Right cardiac atrium (tissue), 5 donors: Measurements from ENCODE around the gene GADL1. TPM values are rescaled to one million over a fixed set of nuclear protein-coding genes. Genes with fewer than 3 reads are reported as not detected.
A peak's percentile ranks its signal among the peaks of the same experiment; 100 is the strongest.

Experiments
- ATAC-seq, 2 donors: fragments of 200-7000 bp; cut with Tn5 transposase; one replicate each; pipeline versions ENCODE4 v1.8.0 to v1.9.1; 2020; ENCODE audit warnings: moderate library complexity in 2 of 2, mild to moderate bottlenecking in 1 of 2
- DNase-seq, 3 donors: peaks; one replicate each; pipeline ENCODE4 v3.0.0-alpha.2; 2020
- H3K27ac ChIP-seq: one replicate; pipeline ENCODE4 v1.5.1; 2013; ENCODE audit warnings: mild to moderate bottlenecking, low read length, control low read depth, moderate library complexity
- H3K27me3 ChIP-seq: one replicate; pipeline ENCODE4 v1.6.1; 2013; ENCODE audit not compliant: control insufficient read depth, insufficient read depth
- H3K4me1 ChIP-seq: one replicate; pipeline ENCODE4 v1.6.1; 2013; ENCODE audit warnings: low read length; ENCODE audit not compliant: control insufficient read depth, insufficient read depth
- H3K4me3 ChIP-seq: one replicate; pipeline ENCODE4 v1.5.1; 2013; ENCODE audit warnings: low read length, control low read depth
- H3K9me3 ChIP-seq: one replicate; pipeline ENCODE4 v1.6.1; 2013; ENCODE audit warnings: low read length; ENCODE audit not compliant: control insufficient read depth
- WGBS: extraction: QIAGEN DNeasy Blood & Tissue Kit; methylation state at CpG from one replicate; pipeline ENCODE4 v1.1.7; 2013; 5-methylcytosine and 5-hydroxymethylcytosine counted together
- intact Hi-C, 4 donors: fragments of 100-400 bp; cut with DNase I; formaldehyde crosslinking; loops; one replicate each; pipeline versions ENCODE4 v1.11.0 to v1.14.0; 2022 to 2023
- polyA plus RNA-seq: library from polyadenylated mRNA; stranded (reverse); fragments of 200-250 nt; gene quantifications from one replicate; pipeline ENCODE4 v1.2.3, GENCODE V29; 2013
- total RNA-seq, 4 donors: library from RNA; stranded (reverse); fragmentation: NEBNext Ultra II Directional; extraction: Animal tissue kit (Norgen Biotek cat#: 25700); gene quantifications; one replicate each; pipeline ENCODE4 v1.2.1, GENCODE V29; 2021
- donor health status: healthy with polysubstance abuse.
- donor health status: DM: no; HTN: yes; CAD: no.
- donor health status: DM: no; HTN: no; CAD: no.
- donor health status: DM: no; HTN: yes; CAD: no; lungs with severe emphysema.
- donor health status: DM: yes; HTN: yes; CAD: no.

GADL1 gene
- total and polyA plus RNA-seq, 5 donors = not detected

GRCh38 chr3:30915782-30916181 is 21.3 kb upstream of the GADL1 start:
- Histone ChIP-seq H3K27me3 (no peaks in the 10 kb centered on the region), H3K4me3 (no peak overlapping the region), H3K4me1 (no peaks in the 10 kb centered on the region), H3K27ac (no peak overlapping the region), H3K9me3 (no peaks in the 10 kb centered on the region)
- no peak for DNase-seq
- no peak for ATAC-seq
- intact Hi-C loops = no loop called here

GRCh38 chr3:30914696-30915095 is 20.2 kb upstream of the GADL1 start:
- Histone ChIP-seq H3K9me3 (no peaks in the 10 kb centered on the region), H3K4me1 (no peaks in the 10 kb centered on the region), H3K4me3 (no peak overlapping the region), H3K27ac (no peak overlapping the region), H3K27me3 (no peaks in the 10 kb centered on the region)
- DNase-seq (no peak), ATAC-seq (no peak)
- WGBS = 75% methylated on average over 4 of the region's 4 CpGs
- intact Hi-C loops = no loop called here

- Histone ChIP-seq H3K4me3 (no peak overlapping the region), H3K9me3 (no peaks in the 10 kb centered on the region), H3K27ac (no peak overlapping the region), H3K4me1 (no peaks in the 10 kb centered on the region), H3K27me3 (no peaks in the 10 kb centered on the region)
- WGBS = 64% methylated on average over 4 of the region's 4 CpGs
- DNase-seq = no peak
- ATAC-seq = no peak
- intact Hi-C loops = no loop called here
These were observed 18.7 kb upstream of the GADL1 start for GRCh38 chr3:30913176-30913575.

GRCh38 chr3:30912301-30912700 is 17.8 kb upstream of the GADL1 start:
- Histone ChIP-seq H3K27me3 (no peaks in the 10 kb centered on the region), H3K4me1 (no peaks in the 10 kb centered on the region), H3K9me3 (no peaks in the 10 kb centered on the region), H3K4me3 (no peak overlapping the region), H3K27ac (no peak overlapping the region)
- ATAC-seq = no peak
- no peak for DNase-seq
- intact Hi-C loops = no loop called here

- DNase-seq (no peak), ATAC-seq (no peak)
- WGBS = 69% methylated on average over 7 of the region's 7 CpGs
- no peaks in the 10 kb centered on the region for H3K27me3 ChIP-seq
- intact Hi-C loops = no loop called here
- H3K4me3 ChIP-seq = no peak overlapping the region
- no peaks in the 10 kb centered on the region for H3K4me1 ChIP-seq
- H3K27ac ChIP-seq = no peak overlapping the region
- H3K9me3 ChIP-seq = no peaks in the 10 kb centered on the region
These were observed 14.1 kb upstream of the GADL1 start for GRCh38 chr3:30908456-30909037.

- 69% methylated on average over 4 of the region's 4 CpGs for WGBS
- Histone ChIP-seq H3K9me3 (no peaks in the 10 kb centered on the region), H3K27me3 (no peaks in the 10 kb centered on the region), H3K4me1 (no peaks in the 10 kb centered on the region), H3K27ac (no peak overlapping the region), H3K4me3 (no peak overlapping the region)
- no peak for DNase-seq
- intact Hi-C loops = no loop called here
- ATAC-seq = no peak
These were observed 10.5 kb upstream of the GADL1 start for GRCh38 chr3:30904996-30905395.

- Histone ChIP-seq H3K27ac (no peak overlapping the region), H3K27me3 (no peaks in the 10 kb centered on the region), H3K9me3 (no peaks in the 10 kb centered on the region), H3K4me1 (no peaks in the 10 kb centered on the region), H3K4me3 (no peak overlapping the region)
- ATAC-seq = no peak
- WGBS = 90% methylated on average over 5 of the region's 5 CpGs
- intact Hi-C loops = no loop called here
- DNase-seq = no peak
These were observed 868 bp upstream of the GADL1 start for GRCh38 chr3:30895329-30895728.

GRCh38 chr3:30893678-30894325 is 659 bp downstream of the GADL1 start:
- Histone ChIP-seq H3K27ac (no peak overlapping the region), H3K4me1 (no peaks in the 10 kb centered on the region), H3K9me3 (no peaks in the 10 kb centered on the region), H3K4me3 (peak overlapping the region; percentile 70), H3K27me3 (no peaks in the 10 kb centered on the region)
- intact Hi-C loops = no loop called here
- ATAC-seq (no peak), DNase-seq (no peak)
- WGBS = 56% methylated on average over 8 of the region's 8 CpGs

- no peaks in the 10 kb centered on the region for H3K27me3 ChIP-seq
- H3K4me1 ChIP-seq = no peaks in the 10 kb centered on the region
- ATAC-seq = no peak
- 35% methylated on average over 1 of the region's 1 CpG for WGBS
- intact Hi-C loops = no loop called here
- no peaks in the 10 kb centered on the region for H3K9me3 ChIP-seq
- no peak overlapping the region for H3K4me3 ChIP-seq
- DNase-seq = no peak
- H3K27ac ChIP-seq = no peak overlapping the region
These were observed 3.6 kb downstream of the GADL1 start for GRCh38 chr3:30890907-30891306.

GRCh38 chr3:30886888-30887287 is 7.6 kb downstream of the GADL1 start:
- no peaks in the 10 kb centered on the region for H3K27me3 ChIP-seq
- 69% methylated on average over 2 of the region's 2 CpGs for WGBS
- ATAC-seq (no peak), DNase-seq (peak in 1 of 3 donors; percentile 21)
- no peak overlapping the region for H3K27ac ChIP-seq
- intact Hi-C loops = no loop called here
- no peak overlapping the region for H3K4me3 ChIP-seq
- no peaks in the 10 kb centered on the region for H3K9me3 ChIP-seq
- H3K4me1 ChIP-seq = no peaks in the 10 kb centered on the region

GRCh38 chr3:30878862-30879261 is 15.6 kb downstream of the GADL1 start:
- intact Hi-C loops = no loop called here
- 74% methylated on average over 1 of the region's 1 CpG for WGBS
- Histone ChIP-seq H3K9me3 (no peaks in the 10 kb centered on the region), H3K4me1 (no peaks in the 10 kb centered on the region), H3K27ac (no peak overlapping the region), H3K27me3 (no peaks in the 10 kb centered on the region), H3K4me3 (no peak overlapping the region)
- ATAC-seq (no peak), DNase-seq (no peak)

GRCh38 chr3:30875505-30875904 is 19.0 kb downstream of the GADL1 start:
- intact Hi-C loops = no loop called here
- Histone ChIP-seq H3K4me1 (no peaks in the 10 kb centered on the region), H3K27ac (no peak overlapping the region), H3K27me3 (no peaks in the 10 kb centered on the region), H3K9me3 (no peaks in the 10 kb centered on the region), H3K4me3 (no peak overlapping the region)
- ATAC-seq (no peak), DNase-seq (no peak)
- WGBS = 83% methylated on average over 5 of the region's 5 CpGs
